Measurements from ENCODE around the gene ITPRID2.

ITPRID2 gene

GRCh38 chr2:181944914-181945291, 53.4 kb downstream of the ITPRID2 start:
- no peak for TF ChIP-seq CTCF (conservative IDR thresholded peaks at IDR 0.05; ENCODE audit: control insufficient read depth, insufficient read depth, low read depth, low read length)
- DNase-seq (ENCODE audit: low read depth): no peak
- H3K4me3 ChIP-seq (ENCODE audit: control insufficient read depth, low read depth, low read length): no peak overlapping the region

GRCh38 chr2:181946444-181947127, 55.1 kb downstream of the ITPRID2 start:
- DNase-seq (ENCODE audit: low read depth): no peak
- no peak overlapping the region for H3K4me3 ChIP-seq (ENCODE audit: control insufficient read depth, low read depth, low read length)
- TF ChIP-seq CTCF (conservative IDR thresholded peaks at IDR 0.05; ENCODE audit: control insufficient read depth, insufficient read depth, low read depth, low read length): no peak

GRCh38 chr2:181947273-181947672, 55.7 kb downstream of the ITPRID2 start:
- no peak for TF ChIP-seq CTCF (conservative IDR thresholded peaks at IDR 0.05; ENCODE audit: control insufficient read depth, insufficient read depth, low read depth, low read length)
- DNase-seq (ENCODE audit: low read depth): no peak

GRCh38 chr2:181948227-181948626, 56.7 kb downstream of the ITPRID2 start:
- DNase-seq (ENCODE audit: low read depth): peak; percentile 8
- no peak overlapping the region for H3K4me3 ChIP-seq (ENCODE audit: control insufficient read depth, low read depth, low read length)
- TF ChIP-seq CTCF (conservative IDR thresholded peaks at IDR 0.05; ENCODE audit: control insufficient read depth, insufficient read depth, low read depth, low read length): no peak

More at GRCh38 chr2:181947273-181947672, 55.7 kb downstream of the ITPRID2 start:
- H3K4me3 ChIP-seq (ENCODE audit: control insufficient read depth, low read depth, low read length): no peak overlapping the region

GRCh38 chr2:181949047-181949446, 57.5 kb downstream of the ITPRID2 start:
- H3K4me3 ChIP-seq (ENCODE audit: control insufficient read depth, low read depth, low read length): no peak overlapping the region
- TF ChIP-seq CTCF (conservative IDR thresholded peaks at IDR 0.05; ENCODE audit: control insufficient read depth, insufficient read depth, low read depth, low read length): no peak
- DNase-seq (ENCODE audit: low read depth): peak; percentile 30

GRCh38 chr2:181952404-181953226, 61.1 kb downstream of the ITPRID2 start:
- H3K4me3 ChIP-seq (ENCODE audit: control insufficient read depth, low read depth, low read length): no peak overlapping the region
- no peak for DNase-seq (ENCODE audit: low read depth)
- no peak for TF ChIP-seq CTCF (conservative IDR thresholded peaks at IDR 0.05; ENCODE audit: control insufficient read depth, insufficient read depth, low read depth, low read length)
